Lower lobe of right lung (tissue), 2 donors: ENCODE results near the gene ZNF684. TPM values are rescaled to one million over a fixed set of nuclear protein-coding genes. Genes with fewer than 3 reads are reported as not detected.
"Not testable (repeated sequence)": the region's sequence is repeated elsewhere in the genome, so short reads cannot be mapped to it uniquely, and the experiment has no call there.

ENCODE experiments used
- ATAC-seq, 2 donors: fragments of 200-7000 bp; cut with Tn5 transposase; one replicate each; pipeline ENCODE4 v1.9.1; 2020 to 2022; ENCODE audit warnings: mild to moderate bottlenecking in 2 of 2, moderate library complexity in 2 of 2
- DNase-seq: peaks from one replicate; pipeline ENCODE4 v3.0.0-alpha.2; 2020
- H3K27ac ChIP-seq: fragments of 200-600 bp; one replicate; pipeline ENCODE4 v1.8.0; 2022
- H3K27me3 ChIP-seq: fragments of 200-600 bp; one replicate; pipeline ENCODE4 v1.8.0; 2022; ENCODE audit warnings: low read depth
- H3K36me3 ChIP-seq: fragments of 200-600 bp; one replicate; pipeline ENCODE4 v1.8.0; 2022; ENCODE audit warnings: mild to moderate bottlenecking
- H3K4me1 ChIP-seq: fragments of 200-600 bp; one replicate; pipeline ENCODE4 v1.8.0; 2022
- H3K4me3 ChIP-seq: fragments of 200-600 bp; one replicate; pipeline ENCODE4 v1.8.0; 2022; ENCODE audit warnings: mild to moderate bottlenecking
- H3K9me3 ChIP-seq: fragments of 200-600 bp; one replicate; pipeline ENCODE4 v1.8.0; 2022
- intact Hi-C: fragments of 100-400 bp; cut with DNase I; formaldehyde crosslinking; loops from one replicate; pipeline ENCODE4 v1.11.0; 2022
- total RNA-seq: library from RNA; stranded (reverse); fragmentation: NEBNext Ultra II Directional; extraction: Animal tissue kit (Norgen Biotek cat#: 25700); gene quantifications from one replicate; pipeline ENCODE4 v1.2.1, GENCODE V29; 2021
- TF ChIP-seq, protein P1 (sequence below): fragments of 200-600 bp; IDR thresholded peaks from one replicate; pipeline ENCODE4 v1.8.0; 2022; ENCODE audit warnings: antibody characterized with exemption, mild to moderate bottlenecking
- donor health status: DM: no; HTN: yes; CAD: no; lungs with severe emphysema.

Gene ZNF684
- total RNA-seq, 1 donor from 2014 or later, result 3.0 TPM

DNA sequence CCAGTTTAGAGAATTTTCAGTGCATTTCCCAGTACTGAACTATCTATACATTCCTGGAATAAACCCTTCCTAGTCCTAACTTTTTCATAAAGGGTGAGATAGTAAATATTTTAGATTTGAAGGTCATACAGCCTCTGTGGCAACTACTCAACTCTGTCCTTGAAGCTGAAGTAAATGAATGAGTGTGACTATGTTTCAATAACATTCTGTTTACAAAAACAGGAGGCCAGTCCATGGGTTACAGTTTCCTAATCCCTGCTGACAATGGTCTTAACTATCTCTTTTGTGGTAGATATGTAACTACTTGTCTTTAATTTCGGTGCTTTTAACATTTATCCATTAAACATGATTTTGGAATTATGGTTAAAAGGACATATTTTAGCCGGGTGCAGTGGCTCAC lies 4.3 kb downstream of the ZNF684 start:
- no peaks in the 10 kb centered on the region for H3K36me3 ChIP-seq
- ATAC-seq (no peak), DNase-seq (no peak)
- H3K9me3 ChIP-seq, result no peaks in the 10 kb centered on the region
- no peak overlapping the region for H3K4me3 ChIP-seq
- intact Hi-C loops, result no loop called here
- no peak overlapping the region for H3K27ac ChIP-seq
- H3K4me1 ChIP-seq, result peaks cover 12% of the 10 kb centered on the region
- H3K27me3 ChIP-seq, result no peaks in the 10 kb centered on the region
- TF ChIP-seq, protein P1, sequence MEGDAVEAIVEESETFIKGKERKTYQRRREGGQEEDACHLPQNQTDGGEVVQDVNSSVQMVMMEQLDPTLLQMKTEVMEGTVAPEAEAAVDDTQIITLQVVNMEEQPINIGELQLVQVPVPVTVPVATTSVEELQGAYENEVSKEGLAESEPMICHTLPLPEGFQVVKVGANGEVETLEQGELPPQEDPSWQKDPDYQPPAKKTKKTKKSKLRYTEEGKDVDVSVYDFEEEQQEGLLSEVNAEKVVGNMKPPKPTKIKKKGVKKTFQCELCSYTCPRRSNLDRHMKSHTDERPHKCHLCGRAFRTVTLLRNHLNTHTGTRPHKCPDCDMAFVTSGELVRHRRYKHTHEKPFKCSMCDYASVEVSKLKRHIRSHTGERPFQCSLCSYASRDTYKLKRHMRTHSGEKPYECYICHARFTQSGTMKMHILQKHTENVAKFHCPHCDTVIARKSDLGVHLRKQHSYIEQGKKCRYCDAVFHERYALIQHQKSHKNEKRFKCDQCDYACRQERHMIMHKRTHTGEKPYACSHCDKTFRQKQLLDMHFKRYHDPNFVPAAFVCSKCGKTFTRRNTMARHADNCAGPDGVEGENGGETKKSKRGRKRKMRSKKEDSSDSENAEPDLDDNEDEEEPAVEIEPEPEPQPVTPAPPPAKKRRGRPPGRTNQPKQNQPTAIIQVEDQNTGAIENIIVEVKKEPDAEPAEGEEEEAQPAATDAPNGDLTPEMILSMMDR, result no peak

DNA sequence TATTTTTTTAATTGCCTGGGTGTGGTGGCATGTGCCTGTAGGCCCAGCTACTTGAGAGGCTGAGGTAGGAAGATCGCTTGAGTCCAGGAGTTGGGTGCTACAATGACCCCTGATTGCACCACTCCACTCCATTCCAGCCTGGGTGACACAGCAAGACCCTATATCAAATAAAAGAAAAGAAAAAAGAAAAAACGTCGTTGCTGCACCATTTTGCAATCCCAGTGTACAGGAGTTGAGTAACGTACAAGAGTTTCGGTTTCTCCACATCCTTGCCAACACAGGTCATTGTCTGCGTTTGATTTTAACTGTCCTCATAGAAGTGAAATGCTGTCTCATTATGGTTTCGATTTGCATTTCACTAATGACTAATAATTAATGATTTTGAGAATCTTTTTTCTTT lies 7.9 kb downstream of the ZNF684 start:
- peaks cover 22% of the 10 kb centered on the region for H3K36me3 ChIP-seq
- ATAC-seq (no peak), DNase-seq (no peak)
- TF ChIP-seq, protein P1, result no peak
- intact Hi-C loops, result no loop called here
- no peaks in the 10 kb centered on the region for H3K4me1 ChIP-seq
- H3K27me3 ChIP-seq, result no peaks in the 10 kb centered on the region
- no peak overlapping the region for H3K27ac ChIP-seq
- H3K9me3 ChIP-seq, result no peaks in the 10 kb centered on the region
- H3K4me3 ChIP-seq, result no peak overlapping the region

DNA sequence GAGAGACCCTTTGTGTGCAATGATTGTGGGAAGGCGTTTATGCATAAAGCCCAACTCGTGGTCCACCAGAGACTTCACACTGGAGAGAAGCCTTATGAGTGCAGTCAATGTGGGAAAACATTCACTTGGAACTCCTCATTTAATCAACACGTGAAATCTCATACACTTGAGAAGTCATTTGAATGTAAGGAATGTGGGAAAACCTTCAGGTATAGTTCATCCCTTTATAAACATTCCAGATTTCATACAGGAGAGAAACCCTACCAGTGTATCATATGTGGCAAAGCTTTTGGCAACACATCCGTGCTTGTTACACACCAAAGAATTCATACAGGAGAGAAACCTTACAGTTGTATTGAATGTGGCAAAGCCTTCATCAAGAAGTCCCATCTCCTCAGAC lies 15.5 kb downstream of the ZNF684 start:
- no peak overlapping the region for H3K4me3 ChIP-seq
- no peaks in the 10 kb centered on the region for H3K27me3 ChIP-seq
- TF ChIP-seq, protein P1, result no peak
- intact Hi-C loops, result no loop called here
- no peak overlapping the region for H3K27ac ChIP-seq
- ATAC-seq (no peak), DNase-seq (no peak)
- peaks cover 41% of the 10 kb centered on the region for H3K36me3 ChIP-seq
- peaks cover 27% of the 10 kb centered on the region for H3K9me3 ChIP-seq
- H3K4me1 ChIP-seq, result no peaks in the 10 kb centered on the region

DNA sequence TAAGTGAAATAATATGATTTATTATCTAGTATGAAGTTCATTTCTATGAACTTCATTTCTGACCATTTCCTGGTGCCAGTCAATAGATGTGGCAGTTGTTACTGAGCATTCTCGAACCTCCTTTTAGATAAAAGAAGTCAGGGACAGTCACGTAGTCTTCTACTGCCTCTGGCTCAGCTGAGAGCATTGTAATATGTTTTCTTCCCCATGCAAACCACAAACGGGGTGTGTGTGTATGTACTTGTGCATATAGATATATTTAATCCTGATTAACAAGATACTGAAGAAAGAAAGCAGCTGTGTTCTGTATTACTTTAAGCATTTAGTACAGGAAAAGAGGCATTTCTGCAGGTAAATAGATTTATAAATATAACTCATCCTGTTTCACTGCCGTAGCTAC lies 21.6 kb downstream of the ZNF684 start:
- intact Hi-C loops, result no loop called here
- no peaks in the 10 kb centered on the region for H3K27me3 ChIP-seq
- no peaks in the 10 kb centered on the region for H3K4me1 ChIP-seq
- no peak overlapping the region for H3K27ac ChIP-seq
- TF ChIP-seq, protein P1, result no peak
- no peak overlapping the region for H3K4me3 ChIP-seq
- no peak for DNase-seq
- no peak for ATAC-seq
- H3K9me3 ChIP-seq, result peaks cover 3% of the 10 kb centered on the region
- no peaks in the 10 kb centered on the region for H3K36me3 ChIP-seq

DNA sequence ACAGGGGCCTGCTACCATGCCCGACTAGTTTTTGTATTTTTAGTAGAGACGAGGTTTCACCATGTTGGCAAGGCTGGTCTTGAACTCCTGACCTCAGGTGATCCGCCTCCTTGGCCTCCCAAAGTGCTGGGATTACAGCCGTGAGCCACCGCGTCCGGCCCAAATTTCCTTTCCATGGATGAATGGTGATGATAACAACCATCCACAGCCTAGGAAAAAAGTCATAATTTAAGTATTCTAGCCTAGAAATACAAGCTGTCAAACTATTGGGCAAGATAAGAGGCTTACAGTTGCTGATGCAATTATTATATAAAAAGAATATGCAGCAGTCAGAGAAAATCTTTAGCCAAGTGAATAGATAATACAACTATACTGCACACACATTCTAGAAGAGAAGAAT lies 23.4 kb downstream of the ZNF684 start:
- intact Hi-C loops, ATAC-seq, H3K4me1 ChIP-seq, H3K27ac ChIP-seq, H3K9me3 ChIP-seq, H3K36me3 ChIP-seq, H3K4me3 ChIP-seq, DNase-seq, H3K27me3 ChIP-seq: not testable (repeated sequence)

DNA sequence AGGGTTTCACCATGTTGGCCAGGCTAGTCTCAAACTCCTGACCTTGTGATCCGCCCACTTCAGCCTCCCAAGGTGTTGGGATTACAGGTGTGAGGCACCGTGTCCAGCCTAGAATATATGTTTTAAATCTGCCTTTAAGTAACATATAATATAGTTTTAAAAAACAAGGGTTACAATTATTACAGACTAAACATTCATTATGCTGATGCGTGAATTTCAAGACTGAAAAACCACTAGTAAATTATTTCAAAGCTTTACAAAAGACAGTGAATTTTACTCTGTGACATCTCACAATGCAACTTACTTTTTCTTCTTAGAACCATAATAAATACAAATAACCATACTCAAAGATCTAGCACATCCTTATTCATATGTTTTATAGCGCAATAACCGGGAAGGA lies 24.7 kb downstream of the ZNF684 start:
- Histone ChIP-seq H3K9me3 (no peaks in the 10 kb centered on the region), H3K27ac (no peak overlapping the region), H3K27me3 (no peaks in the 10 kb centered on the region), H3K36me3 (no peaks in the 10 kb centered on the region), H3K4me3 (no peak overlapping the region), H3K4me1 (no peaks in the 10 kb centered on the region)
- ATAC-seq (no peak), DNase-seq (no peak)
- TF ChIP-seq, protein P1, result no peak
- intact Hi-C loops, result no loop called here

DNA sequence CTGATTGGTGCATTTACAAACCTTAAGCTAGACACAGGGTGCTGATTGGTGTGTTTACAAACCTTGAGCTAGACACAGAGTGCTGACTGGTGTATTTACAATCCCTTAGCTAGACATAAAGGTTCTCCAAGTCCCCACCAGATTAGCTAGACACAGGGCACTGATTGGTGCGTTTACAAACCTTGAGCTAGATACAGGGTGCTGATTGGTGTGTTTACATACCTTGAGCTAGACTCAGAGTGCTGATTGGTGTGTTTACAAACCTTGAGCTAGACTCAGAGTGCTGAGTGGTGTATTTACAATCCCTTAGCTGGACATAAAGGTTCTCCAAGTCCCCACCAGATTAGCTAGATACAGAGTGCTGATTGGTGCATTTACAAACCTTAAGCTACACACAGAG lies 26.8 kb downstream of the ZNF684 start:
- H3K9me3 ChIP-seq, ATAC-seq, H3K4me3 ChIP-seq, DNase-seq, intact Hi-C loops, H3K27ac ChIP-seq, H3K4me1 ChIP-seq, H3K27me3 ChIP-seq, H3K36me3 ChIP-seq: not testable (repeated sequence)
